ENCODE measurements around the gene SCAP.

SCAP gene

GRCh38 chr3:47416041-47416440, 59.7 kb downstream of the SCAP start:
- DNase-seq (ENCODE audit: extremely low read depth in 1 of 2, low read depth in 1 of 2), result no peak

- DNase-seq (ENCODE audit: extremely low read depth in 1 of 2, low read depth in 1 of 2), result no peak
These were observed 60.8 kb downstream of the SCAP start for GRCh38 chr3:47414666-47415587.

- DNase-seq (ENCODE audit: extremely low read depth in 1 of 2, low read depth in 1 of 2), result no peak
These were observed 61.6 kb downstream of the SCAP start for GRCh38 chr3:47414161-47414564.

- DNase-seq (ENCODE audit: extremely low read depth in 1 of 2, low read depth in 1 of 2), result no peak
These were observed 62.0 kb downstream of the SCAP start for GRCh38 chr3:47413751-47414150.

- DNase-seq (ENCODE audit: extremely low read depth in 1 of 2, low read depth in 1 of 2), result no peak
These were observed 62.8 kb downstream of the SCAP start for GRCh38 chr3:47412842-47413520.

- no peak for DNase-seq (ENCODE audit: extremely low read depth in 1 of 2, low read depth in 1 of 2)
These were observed 63.3 kb downstream of the SCAP start for GRCh38 chr3:47412453-47412756.

DNA sequence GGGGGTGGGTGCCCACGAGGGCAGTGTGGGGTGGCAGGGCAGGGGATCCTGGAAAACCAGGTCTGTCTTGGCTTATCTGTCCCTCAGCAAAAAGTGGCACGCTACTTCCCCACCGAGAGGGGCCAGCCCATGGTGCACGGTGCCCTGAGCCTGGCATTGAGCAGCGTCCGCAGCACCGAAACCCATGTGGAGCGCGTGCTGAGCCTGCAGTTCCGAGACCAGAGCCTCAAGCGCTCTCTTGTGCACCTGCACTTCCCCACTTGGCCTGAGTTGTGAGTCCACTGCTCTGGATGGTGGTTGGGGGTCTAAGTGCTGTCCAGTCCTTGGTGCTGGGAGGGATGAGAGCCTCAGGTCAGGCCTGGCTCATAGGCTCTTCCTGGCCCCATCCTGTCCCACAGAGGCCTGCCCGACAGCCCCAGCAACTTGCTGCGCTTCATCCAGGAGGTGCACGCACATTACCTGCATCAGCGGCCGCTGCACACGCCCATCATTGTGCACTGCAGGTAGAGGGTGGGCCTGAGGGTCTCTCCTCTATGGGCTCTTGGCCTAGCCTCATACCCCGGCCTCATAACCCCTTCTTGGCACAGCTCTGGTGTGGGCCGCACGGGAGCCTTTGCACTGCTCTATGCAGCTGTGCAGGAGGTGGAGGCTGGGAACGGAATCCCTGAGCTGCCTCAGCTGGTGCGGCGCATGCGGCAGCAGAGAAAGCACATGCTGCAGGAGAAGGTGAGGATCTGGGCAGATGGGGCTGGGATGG, 63.9 kb downstream of the SCAP start:
- no peak for DNase-seq (ENCODE audit: extremely low read depth in 1 of 2, low read depth in 1 of 2)

GRCh38 chr3:47410801-47411646, 64.7 kb downstream of the SCAP start:
- DNase-seq (ENCODE audit: extremely low read depth in 1 of 2, low read depth in 1 of 2), result no peak

- no peak for DNase-seq (ENCODE audit: extremely low read depth in 1 of 2, low read depth in 1 of 2)
These were observed 65.4 kb downstream of the SCAP start for GRCh38 chr3:47410417-47410720.

GRCh38 chr3:47409688-47410416, 65.9 kb downstream of the SCAP start:
- no peak for DNase-seq (ENCODE audit: extremely low read depth in 1 of 2, low read depth in 1 of 2)

DNA sequence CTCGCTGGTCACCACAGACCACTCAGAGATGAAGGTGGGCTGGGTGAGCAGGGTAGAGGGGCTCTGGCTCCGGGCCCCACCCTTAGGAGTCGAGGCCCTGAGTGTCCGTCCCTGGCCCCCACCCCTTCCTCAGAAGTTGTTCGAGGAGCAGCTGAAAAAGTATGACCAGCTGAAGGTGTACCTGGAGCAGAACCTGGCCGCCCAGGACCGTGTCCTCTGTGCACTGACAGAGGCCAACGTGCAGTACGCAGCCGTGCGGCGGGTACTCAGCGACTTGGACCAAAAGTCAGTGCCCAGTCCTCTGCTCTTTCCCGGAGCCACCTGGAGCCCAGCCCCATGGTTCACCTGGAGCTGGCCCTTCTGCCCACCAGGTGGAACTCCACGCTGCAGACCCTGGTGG, 66.5 kb downstream of the SCAP start:
- no peak for DNase-seq (ENCODE audit: extremely low read depth in 1 of 2, low read depth in 1 of 2)

DNA sequence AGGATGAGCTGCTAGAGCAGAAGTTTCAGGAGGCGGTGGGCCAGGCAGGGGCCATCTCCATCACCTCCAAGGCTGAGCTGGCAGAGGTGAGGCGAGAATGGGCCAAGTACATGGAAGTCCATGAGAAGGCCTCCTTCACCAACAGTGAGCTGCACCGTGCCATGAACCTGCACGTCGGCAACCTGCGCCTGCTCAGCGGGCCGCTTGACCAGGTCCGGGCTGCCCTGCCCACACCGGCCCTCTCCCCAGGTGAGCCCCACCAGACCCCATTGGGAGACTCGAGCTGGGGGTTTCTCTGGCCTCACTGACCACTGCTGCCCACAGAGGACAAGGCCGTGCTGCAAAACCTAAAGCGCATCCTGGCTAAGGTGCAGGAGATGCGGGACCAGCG, 66.9 kb downstream of the SCAP start:
- no peak for DNase-seq (ENCODE audit: extremely low read depth in 1 of 2, low read depth in 1 of 2)

DNA sequence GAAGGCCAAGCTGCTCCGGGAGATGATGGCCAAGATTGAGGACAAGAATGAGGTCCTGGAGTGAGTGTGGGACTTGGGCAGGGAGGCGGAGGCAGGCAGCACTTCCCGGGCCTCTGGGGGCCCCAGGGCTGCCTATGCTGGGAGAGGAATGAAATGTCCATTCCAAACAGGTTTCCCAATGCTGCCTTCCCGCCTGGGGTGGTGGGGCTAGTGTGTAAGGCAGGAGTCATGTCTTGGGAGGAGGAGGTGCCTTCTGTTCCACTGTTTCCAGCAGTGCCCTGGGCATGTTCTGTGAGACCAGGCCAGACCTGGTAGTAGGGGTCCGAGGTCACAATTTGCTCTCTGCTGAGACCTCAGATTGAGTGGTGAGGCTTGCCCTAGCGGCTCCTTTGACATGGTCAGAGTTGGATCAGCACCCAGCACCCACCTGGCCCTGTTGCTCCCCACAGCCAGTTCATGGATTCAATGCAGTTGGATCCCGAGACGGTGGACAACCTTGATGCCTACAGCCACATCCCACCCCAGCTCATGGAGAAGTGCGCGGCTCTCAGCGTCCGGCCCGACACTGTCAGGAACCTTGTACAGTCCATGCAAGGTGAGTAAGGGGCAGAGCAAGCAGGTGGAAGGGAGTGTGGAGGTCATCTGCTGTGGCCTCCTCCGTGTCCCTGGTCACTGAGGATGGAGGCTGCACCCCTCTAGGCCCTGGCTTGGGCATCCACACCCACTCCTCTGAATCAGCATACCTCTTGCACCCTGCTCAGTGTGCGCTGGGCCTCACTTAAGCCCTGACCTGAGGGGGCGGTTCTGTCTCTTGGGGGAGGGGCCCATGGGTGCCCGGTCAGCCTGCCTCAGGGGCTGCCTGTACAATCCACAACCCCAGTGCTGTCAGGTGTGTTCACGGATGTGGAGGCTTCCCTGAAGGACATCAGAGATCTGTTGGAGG, 67.6 kb downstream of the SCAP start:
- no peak for DNase-seq (ENCODE audit: extremely low read depth in 1 of 2, low read depth in 1 of 2)

DNA sequence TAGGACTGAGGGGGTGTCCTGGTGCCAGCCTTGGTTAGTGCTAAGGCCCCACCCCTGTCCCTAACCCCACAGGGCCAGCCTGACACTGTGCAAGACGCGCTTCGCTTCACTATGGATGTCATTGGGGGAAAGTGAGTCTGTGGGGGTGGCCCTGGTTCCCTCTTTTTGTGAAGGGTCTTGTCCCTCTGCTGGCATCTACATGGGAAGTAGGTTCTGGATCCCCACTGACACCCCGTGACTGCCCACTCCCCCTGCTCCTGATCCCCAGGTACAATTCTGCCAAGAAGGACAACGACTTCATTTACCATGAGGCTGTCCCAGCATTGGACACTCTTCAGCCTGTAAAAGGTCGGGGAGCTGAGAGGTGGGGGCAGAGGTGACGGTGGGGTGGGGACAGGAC, 68.5 kb downstream of the SCAP start:
- no peak for DNase-seq (ENCODE audit: extremely low read depth in 1 of 2, low read depth in 1 of 2)

DNA sequence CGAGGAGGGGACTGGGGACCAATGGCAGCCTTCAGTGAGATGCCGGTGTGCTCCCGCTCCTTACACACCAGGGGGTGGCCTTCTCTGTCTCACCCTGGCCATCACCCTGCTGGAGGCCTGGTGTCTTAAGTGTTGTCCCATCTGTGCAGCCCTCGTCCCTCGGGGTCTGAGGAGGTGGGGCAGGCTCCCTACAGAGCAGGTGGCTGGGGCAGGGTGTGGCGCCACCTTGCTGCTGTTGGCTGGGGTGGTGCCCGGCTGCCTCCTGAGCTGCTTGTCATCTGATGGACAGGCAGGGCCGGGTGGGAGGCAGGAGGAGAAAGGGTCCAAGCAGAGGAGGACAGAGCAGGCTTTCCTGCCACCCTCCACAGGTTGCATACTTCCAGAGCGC, 69.0 kb downstream of the SCAP start:
- DNase-seq (ENCODE audit: extremely low read depth in 1 of 2, low read depth in 1 of 2), result no peak

DNA sequence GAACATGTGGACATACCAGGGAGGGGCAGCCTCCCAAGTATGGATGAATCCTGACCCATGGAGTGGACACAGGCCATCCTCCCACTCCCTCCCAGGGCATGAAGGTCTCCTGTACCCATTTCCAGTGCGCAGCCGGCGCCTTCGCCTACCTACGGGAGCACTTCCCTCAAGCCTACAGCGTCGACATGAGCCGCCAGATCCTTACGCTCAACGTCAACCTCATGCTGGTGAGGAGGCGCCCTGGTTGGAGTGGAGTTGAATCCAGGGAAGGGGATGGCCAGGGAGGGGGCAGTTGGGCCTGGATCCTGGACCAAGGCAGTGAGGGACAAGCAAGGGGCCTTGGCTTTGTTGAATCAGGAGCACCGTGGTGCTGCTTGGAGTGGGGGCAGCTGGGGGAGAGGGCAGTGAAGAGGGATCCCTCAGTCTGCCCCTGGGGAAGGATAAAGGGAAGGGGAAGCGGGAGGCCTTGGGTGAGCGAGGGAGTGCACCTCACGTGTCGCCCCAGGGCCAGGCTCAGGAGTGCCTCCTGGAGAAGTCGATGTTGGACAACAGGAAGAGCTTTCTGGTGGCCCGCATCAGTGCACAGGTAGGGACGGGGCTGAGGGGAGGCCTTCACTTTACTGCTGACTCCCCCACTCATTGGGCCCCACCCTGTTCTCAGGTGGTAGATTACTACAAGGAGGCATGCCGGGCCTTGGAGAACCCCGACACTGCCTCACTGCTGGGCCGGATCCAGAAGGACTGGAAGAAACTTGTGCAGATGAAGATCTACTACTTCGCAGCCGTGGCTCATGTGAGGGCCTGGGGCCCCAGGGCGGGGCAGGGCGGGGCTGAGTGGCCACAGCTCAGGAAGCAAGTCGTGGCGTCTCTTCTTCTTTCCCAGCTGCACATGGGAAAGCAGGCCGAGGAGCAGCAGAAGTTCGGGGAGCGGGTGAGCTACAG, 69.7 kb downstream of the SCAP start:
- no peak for DNase-seq (ENCODE audit: extremely low read depth in 1 of 2, low read depth in 1 of 2)

GRCh38 chr3:47404955-47405790, 70.6 kb downstream of the SCAP start:
- DNase-seq (ENCODE audit: extremely low read depth in 1 of 2, low read depth in 1 of 2), result no peak
